NK-92 treated with Interleukin-12 subunit alpha and Interleukin-12 subunit beta, amount 100 ng/mL, for 24 hours (cell line): Measurements from ENCODE around the gene LAMA3.
"Not testable (repeated sequence)": the region's sequence is repeated elsewhere in the genome, so short reads cannot be mapped to it uniquely, and the experiment has no call there.

Experiments
- DNase-seq: peaks from one replicate; lab custom pipeline; 2025; lab: John Stamatoyannopoulos, UW

The LAMA3 gene

DNA sequence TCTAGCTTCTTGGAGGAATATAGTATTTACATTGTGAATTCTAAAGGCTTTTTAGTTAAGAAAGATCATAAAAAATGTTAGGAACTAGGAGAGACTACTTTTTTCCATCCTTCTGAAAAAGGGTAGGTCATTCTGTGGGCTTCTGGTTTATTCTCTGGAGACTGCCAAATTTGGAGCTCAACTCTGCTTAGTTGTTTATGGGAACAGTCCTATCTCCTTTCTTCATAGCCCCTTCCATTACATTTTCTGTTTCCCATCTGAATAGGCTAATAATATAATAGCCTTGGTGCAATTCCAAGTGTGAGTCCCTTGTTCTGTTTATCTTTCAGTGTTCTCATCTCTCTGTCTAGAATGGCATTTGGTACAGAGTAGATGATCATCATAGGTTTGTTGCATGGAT lies 15.6 kb downstream of the LAMA3 start:
- no peak for DNase-seq

DNA sequence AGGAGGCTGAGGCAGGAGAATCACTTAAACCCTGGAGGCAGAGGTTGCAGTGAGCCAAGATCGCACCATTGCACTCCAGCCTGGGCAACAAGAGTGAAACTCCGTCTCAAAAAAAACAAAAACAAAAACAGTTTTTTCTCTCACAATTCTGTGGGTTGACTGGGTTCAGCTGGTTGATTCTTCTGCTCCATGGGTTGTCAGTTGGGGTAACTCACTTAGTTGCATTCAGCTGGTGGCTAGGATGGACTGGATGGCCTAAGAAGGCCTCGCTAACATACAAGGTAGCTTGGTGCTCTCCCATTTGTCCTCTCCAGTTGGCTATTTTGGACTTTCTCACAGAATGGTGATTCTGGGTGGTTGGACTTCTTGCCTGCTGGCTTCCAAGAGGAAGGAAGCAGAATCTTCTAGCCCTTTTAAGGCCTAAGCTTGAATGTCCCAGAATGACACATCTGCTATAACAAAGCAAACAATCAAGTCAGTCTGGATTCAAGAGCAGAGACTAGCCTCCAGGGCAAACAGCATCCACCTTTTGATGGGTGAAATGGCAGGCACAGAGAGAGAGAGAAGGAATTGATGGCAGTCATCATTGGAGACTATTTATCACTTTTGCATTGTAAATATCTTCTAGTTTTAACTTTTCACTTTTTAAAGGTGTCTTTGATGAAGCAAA lies 17.9 kb downstream of the LAMA3 start:
- no peak for DNase-seq

DNA sequence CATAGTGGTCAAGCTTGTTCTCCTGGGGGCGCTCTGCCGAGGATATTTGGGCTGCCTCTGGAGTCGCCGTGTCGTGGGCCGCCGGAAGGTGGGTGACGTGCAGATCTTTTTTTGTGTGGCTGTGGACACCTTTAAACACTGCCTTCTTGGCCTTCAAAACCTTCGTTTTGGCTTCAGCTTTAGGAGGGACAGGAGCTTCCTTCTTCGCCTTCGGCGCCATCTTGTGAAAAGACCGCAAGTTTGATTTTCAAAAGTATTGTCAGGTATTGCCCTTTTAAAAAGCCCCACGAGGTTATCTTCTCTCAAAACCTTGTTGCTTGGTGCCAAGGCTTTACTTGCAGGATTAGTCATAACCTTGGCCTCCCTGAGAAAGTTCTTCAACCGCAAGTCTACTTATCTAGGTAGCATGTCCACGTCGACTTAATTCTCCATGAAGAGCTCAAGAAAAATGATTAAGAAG lies 20.8 kb downstream of the LAMA3 start:
- no peak for DNase-seq

DNA sequence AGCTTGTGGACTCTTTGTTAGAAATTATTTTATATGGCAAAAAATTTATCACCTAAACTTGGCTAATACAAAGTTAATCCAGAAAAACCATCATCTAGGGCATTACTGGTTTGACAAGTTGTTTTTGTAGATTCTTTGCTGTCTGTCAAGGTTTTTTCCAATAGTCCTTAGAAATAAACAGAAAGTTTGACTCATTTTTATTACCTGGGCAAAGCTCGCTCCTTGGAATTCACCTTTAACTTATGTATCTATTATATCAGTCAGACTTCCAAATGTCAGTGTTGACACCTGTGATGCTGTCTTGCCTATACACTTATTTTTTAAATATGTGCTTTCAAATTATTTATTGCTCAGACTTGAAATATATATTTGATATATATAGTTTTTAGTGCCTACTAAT lies 21.7 kb downstream of the LAMA3 start:
- DNase-seq = no peak

DNA sequence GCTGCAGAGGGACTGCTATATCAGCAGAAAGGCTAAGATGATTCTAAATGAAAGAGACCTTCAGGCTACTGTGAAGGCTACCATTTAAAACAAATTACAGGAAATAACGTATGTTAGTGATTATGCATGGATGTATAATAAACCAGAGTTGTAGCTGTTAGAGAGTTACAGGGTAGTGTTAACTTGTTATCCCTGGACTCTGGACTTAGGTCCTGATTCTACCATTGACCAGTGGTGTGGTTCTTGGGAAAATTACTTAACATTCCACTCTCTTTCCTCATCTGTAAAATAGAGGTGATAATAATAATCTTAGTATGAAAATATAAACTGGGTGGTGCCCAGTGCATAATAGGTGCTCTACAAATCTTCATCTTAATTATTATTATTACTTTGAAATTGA lies 22.2 kb downstream of the LAMA3 start:
- DNase-seq = no peak

DNA sequence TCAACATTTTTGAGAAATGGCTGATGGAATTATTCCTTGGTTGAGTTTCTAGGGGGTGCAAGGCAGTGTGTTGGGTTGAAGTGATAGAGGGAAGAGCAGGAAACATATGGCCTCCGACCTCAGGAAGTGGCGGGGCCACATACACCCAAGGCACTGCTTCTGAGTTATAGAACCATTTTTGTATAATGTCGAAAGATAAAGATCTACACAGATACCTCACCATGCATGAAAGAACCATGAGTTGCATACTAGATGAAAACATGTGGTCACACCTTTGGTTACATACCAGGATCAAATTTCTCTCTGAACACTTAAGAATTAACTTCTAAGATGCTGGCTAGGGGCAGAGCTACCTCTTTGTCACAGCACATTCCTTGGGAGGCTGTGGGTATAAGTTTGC lies 23.2 kb downstream of the LAMA3 start:
- no peak for DNase-seq

DNA sequence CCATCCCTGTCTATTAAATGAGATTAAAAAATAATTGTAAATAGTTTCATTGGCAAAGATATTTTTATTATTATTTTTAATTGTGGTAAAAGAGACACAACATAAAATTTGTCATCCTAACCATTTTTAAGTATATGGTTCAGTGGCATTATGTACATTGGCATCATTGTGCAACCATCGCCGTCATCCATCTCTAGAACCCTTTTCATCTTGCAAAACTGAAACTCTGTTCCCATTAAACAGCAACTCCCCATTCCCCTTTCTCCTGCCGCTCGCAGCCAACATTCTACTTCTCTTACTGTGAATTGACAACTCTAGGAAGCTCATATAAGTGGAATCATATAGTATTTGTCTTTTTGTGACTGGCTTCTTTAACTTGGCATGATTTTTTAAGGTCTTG lies 25.3 kb downstream of the LAMA3 start:
- no peak for DNase-seq

DNA sequence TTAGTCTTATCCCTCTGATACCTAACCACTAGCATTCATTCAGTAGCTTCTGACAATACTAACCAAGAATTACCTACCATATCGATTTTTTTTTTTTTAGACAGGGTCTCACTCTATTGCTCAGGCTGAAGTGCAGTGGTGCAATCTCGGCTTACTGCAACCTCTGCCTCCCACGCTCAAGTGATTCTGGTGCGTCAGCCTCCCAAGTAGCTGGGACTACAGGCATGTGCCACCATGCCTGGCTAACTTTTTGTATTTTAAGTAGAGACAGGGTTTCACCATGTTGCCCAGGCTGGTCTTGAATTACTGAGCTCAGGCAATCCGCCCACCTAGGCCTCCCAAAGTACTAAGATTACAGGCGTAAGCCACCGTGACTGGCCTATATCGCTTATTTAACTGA lies 26.8 kb downstream of the LAMA3 start:
- DNase-seq = not testable (repeated sequence)

DNA sequence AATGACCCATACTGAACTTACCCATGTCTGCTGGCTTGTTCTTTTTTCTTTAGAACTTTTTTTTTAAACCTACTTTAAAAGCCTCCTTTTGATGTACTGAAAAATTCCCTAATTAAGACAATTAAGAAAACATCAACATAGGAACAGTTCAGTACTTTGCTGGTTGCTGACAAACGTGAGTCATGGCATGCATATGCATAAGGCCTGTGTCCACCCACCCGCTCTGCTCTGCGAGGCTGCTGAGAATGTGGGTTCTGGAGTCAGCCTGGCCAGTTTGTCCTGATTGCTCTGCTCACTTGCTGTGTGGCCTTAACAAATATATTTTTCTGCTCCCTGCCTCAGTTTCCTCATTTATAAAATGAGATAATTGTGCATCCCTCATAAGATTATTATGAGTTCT lies 27.3 kb downstream of the LAMA3 start:
- DNase-seq = no peak

DNA sequence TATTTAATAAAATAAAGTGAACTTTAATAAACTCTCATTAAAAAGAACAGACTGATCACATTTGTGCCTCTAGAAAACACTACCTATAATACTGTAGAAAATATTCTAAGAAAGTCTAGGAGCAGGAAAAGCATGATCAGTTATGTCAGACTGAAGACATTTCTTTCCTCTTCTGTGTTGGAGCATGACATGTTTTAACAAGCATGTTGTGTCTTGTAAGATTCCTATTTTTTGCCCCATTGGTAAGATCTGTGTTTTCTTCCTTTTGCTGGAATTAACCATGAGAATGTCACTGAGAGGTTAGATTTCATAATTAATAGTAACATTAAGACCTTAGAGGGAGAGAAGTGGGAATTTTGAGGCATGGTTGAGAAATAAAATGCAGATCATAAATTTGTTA lies 27.7 kb downstream of the LAMA3 start:
- no peak for DNase-seq

DNA sequence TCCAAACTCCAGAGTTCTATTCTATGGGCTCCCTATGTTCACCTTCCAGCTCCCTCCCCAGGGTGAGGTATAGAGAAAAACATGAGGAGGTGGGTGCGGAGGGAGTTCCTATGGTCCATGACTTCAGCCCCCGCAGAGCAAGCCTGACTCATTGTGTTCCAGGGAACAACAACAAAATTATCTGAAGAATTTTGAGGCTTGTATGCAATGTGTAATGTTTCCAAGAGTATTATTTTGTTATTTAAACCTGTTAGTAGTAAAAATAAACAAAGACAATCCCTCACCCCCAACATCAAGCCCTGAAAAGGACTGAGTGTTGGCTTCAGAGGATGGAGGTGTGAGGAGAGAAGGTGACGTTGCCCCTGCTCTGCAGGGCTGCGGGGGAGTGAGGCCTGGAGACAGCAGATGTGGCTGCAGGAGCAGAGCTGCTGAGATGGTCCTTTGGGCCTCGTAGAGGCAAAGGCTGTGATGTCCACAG lies 29.0 kb downstream of the LAMA3 start:
- no peak for DNase-seq

DNA sequence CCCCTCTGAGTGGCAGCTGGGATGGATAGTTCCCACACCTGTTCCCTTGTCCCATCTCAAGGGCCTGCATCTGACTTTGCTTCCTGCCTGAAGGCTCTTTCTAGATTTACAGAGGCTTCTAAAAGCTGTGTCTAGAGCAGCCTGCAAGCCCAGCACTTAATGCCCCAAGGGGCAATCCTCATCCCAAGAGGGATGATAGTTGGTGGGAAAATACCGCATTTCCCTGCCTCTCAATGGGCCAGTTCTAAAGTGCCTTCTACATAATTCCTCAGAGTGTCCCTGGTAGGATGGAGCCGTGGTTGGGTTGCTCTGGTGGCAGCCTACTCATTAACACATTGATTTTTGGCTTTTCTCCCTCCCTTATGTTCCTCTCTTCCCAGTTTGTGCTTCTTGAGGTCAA lies 29.5 kb downstream of the LAMA3 start:
- DNase-seq = no peak

DNA sequence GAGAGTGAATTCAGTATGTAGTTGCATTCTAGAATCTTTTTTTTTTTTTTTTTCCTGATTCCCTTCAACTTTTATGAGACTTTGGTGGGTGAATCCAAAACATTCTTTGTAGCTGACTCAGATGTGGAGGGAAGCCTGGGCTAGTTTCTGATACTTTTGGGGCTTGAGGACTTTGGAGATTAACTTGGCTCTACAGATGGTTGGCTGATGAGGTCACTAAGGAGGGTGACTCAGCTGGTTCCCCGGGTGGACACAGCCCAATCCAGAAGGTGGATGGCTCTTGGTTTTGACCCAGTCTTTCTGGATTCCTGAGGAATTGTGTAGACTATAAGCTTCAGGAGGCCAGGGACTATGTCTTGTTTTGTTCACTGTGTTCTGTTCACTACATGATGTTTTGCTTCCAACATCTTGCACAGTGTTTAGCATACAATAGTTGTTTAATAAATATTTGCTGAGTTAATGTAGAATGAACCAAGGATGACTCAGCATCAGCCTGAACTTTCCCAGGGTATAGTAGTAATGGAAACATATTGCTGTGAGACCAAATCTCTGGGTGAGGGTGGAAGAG lies 30.5 kb downstream of the LAMA3 start:
- no peak for DNase-seq

DNA sequence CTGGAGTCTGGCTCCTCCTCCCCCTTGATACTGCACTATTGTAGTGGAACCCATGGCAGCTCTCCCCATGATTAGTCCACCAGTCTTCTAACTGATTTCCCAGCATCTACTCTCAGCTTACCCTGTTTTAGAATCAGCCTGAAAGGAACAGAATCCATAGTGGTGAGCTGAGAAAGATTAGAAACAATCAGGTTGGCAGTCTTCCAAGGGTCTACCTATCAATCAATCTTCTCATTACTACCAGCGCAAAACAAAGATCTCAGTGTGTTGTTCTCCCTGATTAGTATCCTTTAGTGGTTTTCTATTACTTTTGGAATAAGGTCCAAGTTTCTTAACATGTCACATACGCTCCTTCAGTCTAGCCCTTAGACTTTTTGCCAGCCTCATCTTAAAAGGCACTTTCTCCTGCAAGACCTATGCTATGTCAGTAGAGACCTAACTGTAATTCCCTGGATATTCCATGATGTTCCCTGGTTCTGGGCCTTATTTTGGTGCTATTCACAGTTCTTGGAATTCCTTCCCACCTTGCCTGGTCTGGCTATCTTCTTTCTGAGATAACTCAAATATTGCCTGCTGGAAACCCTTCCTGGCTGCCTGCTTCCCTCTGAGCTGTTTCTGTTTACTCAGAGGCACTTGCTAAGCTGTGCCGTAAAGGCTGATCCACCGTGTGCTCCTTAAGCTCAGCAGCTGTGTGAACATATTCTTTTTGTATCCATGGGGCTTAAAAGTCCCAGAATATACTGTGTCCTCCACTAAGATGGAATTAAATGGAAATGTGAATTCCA lies 32.6 kb downstream of the LAMA3 start:
- no peak for DNase-seq

DNA sequence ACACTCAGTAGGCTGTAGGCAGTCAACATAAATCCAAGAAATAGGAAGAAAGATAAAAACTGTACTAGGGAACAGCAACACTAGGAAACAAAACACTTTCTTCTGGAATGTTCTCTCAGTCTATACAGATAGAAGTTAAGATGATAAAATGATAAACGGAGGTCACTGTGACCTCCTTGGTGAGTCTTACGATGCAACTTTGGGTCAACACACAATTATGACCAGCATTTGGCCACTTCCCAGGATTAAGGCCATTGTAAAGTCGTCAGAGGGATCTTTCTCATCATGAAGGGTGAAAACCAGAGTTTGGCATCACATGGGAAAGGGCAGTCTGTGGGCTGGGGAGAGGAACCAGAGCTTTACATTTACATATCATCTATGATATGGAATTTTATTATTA lies 33.4 kb downstream of the LAMA3 start:
- DNase-seq = no peak

DNA sequence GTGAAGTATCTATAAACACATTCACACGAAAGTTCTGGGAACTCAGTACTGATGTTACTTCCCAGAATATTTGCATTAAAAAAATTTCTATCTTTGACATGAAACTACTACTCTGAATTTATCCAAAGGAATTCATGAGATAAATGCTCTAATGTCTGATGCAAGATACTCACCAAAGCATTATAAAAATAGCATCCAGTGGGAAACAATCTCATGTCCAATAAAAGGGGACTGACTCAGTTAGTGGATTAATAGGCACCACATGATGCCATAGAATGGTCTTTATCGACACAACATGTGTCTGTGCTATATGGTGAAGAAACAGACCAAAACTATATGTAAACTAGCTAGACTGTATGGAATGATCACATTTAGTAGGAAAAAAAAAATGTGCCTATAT lies 33.9 kb downstream of the LAMA3 start:
- DNase-seq = no peak

DNA sequence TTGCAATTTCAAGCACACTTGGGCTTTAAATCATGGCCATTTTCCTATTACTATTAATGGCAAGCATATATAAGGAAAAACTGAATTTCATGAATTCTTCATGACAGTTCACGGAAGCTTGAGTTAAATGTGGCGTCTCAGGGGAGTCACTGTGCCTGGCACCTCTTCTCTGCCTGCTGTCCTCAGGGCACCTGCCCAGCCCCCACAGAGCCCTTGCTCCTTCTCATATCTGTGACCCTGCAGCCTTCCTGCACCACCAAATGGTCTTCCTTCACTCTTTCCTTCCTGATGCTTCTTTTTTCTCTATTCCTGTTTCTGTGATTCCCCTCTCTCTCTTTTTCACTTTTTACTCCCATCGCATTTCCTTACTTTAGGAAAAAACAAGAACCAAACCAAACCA lies 35.4 kb downstream of the LAMA3 start:
- no peak for DNase-seq

DNA sequence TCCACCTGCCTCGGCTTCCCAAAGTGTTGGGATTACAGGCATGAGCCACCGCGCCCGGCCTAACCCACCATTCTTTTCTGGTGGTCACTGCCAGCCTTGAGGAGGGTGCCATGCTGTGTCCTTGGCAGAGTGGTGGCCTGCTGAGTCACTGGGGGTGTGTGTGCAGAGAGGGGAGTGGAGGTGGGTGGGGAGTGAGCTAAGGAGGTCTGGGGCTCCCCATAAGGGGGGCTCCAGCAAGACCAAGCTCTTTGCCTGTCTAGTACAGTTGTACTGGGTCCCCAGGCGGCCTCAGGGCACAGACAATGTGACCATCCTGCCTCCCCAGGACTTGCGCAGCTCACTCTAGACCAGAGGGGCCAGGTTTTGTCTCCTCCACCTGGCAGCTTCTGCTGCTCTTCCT lies 36.1 kb downstream of the LAMA3 start:
- DNase-seq = no peak

DNA sequence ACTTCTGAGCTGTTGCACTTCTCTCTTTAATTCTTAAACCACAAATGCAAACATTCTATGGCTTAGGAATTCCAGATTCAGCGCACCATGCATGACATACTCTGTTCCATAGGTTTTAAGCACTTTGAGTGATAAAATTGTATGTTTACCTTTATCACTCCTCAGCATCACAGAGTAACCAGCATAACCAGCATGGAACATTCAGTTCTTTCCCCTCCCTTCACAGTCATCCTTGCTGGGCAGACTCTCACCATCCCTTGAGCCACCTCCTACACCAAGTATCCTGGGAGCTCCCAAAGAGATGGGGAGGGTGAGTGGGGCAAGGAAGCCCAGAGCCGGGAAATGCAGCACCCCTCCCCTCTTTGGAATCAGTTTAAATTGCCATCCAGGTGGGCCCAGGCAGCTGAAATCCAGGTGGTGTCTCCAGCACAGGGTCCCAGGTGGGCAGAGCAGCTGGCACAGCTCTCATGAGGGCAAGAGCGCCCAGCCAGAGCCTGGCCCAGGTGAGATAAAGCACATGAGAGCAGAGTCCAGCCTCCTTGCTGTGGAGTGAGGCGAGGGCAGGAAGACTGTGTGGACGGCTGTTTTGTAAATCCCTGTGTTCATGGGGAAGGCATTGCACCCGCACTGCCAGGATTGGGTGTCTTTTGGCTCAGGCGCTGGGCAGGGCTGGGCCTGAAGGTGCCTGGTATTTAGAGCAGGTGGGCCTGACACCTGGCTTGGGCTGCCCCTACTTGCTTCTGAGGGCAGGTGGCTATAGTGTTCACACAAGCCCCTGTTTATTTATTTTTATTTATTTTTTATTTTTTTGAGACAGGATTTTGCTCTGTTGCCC lies 36.8 kb downstream of the LAMA3 start:
- no peak for DNase-seq

DNA sequence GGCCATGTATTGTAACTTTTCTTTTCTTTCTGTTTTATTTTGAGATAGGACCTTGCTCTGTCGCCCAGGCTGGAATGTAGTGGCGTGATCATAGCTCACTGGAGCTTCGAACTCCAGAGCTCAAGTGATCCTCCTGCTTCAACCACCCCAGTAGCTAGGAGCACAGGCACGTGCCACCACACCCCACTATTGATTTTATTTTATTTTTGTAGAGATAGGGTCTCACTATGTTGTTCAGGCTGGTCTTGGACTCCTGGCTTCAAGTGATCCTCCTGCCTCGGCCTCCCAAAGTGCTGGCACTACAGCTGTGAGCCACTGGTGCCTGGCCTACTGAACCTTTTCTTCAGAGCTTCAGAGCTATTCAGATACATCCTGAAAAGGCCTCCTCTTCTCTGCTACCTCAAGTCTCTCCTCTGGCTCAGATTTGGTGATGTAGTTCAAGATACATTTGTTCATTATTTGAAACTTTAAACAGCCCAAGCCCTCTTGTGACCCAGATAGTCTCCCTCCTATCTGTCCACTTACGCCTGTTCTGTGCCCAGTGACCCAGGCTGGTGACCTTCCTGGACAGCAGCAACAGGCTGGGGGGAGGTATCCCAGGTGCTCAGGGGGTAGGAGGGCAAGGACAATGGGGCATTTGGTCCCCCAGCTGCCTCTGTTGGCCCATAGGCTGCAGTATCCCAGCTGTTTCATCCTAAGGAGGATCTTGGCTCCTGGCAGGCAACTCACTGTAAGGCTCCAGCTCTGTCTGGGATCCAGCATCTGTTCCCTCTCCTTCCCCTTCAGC lies 38.6 kb downstream of the LAMA3 start:
- DNase-seq = no peak

DNA sequence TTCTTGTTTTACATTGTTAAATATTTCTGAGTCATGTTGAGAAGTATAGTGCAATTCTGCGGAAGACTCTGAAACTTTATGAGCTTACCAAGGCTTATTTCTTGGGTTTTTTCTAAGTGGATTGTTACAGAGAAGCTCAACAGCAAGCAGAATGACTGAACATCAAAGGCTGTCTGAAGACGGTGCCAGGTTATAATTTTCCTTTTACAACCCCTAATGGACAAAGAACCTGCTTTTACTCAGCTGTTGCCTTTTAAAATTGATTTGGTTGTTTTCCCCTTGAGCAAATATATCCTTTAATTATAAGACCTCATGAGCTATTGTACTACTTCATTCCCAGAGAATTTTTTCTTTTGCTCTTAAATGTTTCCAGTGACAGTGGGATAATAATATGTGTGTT lies 41.6 kb downstream of the LAMA3 start:
- DNase-seq = no peak

DNA sequence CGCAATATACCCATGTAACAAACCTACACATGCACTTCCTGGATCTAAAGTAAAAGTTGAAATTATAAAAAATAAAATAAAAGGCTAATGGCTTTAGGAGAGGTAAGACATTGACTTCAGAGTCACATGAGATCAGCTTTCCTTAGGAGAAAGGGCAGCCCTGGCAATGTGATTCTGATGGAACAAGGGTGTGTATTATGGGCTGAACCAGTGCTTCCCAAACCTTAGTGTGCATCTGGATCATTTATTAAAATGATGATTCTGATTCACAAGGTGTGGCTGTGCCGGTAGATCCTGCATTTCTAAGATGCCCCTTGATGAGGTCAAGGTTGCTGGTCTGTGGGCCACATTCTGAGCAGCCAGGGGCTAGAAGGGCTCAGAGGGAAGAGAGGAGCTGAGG lies 42.6 kb downstream of the LAMA3 start:
- DNase-seq = no peak
